SU-DHL-6 (cell line): ENCODE results near the gene CCL20.

Experiments used
- H2AFZ ChIP-seq: fragments of 200-600 bp; sonication (generic); 2 replicates; pipeline ENCODE4 v1.6.1; 2014; ENCODE audit warnings: low read depth, mild to moderate bottlenecking, moderate library complexity, mixed read lengths, antibody characterized with exemption, low read length; ENCODE audit not compliant: severe bottlenecking
- H3F3A ChIP-seq: fragments of 200-600 bp; shearing (Covaris generic); 2 replicates; pipeline ENCODE4 v1.6.0; 2016; ENCODE audit warnings: antibody characterized with exemption, mild to moderate bottlenecking; ENCODE audit not compliant: insufficient read depth
- H3K27ac ChIP-seq: fragments of 200-600 bp; sonication (generic); 2 replicates; pipeline ENCODE4 v1.5.1; 2016; ENCODE audit warnings: low read depth, mild to moderate bottlenecking, low read length, moderate library complexity, mixed read lengths
- H3K27me3 ChIP-seq: fragments of 200-600 bp; sonication (generic), shearing (Covaris generic); 2 replicates; pipeline ENCODE4 v1.6.0; 2014; ENCODE audit warnings: mild to moderate bottlenecking, low read length
- H3K36me3 ChIP-seq: fragments of 200-600 bp; sonication (generic); 2 replicates; pipeline ENCODE4 v1.6.1; 2014; ENCODE audit warnings: mild to moderate bottlenecking, low read length, mixed read lengths
- H3K4me2 ChIP-seq: fragments of 300-600, 200-600 bp; shearing (Covaris generic), sonication (generic); 2 replicates; pipeline ENCODE4 v1.6.0; 2014; ENCODE audit warnings: low read length, low read depth, mild to moderate bottlenecking; ENCODE audit not compliant: poor library complexity, severe bottlenecking
- H3K4me3 ChIP-seq: fragments of 200-600 bp; sonication (generic); 2 replicates; pipeline ENCODE4 v1.5.1; 2014; ENCODE audit warnings: antibody characterized with exemption, low read length, mild to moderate bottlenecking, mixed read lengths; ENCODE audit not compliant: insufficient read depth, poor library complexity, severe bottlenecking
- H3K79me2 ChIP-seq: fragments of 200-600 bp; sonication (generic); 2 replicates; pipeline ENCODE4 v1.6.1; 2014; ENCODE audit warnings: mild to moderate bottlenecking, low read length, moderate library complexity; ENCODE audit not compliant: insufficient read depth
- H3K9ac ChIP-seq: fragments of 200-600 bp; sonication (generic); 2 replicates; pipeline ENCODE4 v1.7.0; 2014; ENCODE audit warnings: mild to moderate bottlenecking, low read length
- H3K9me2 ChIP-seq: fragments of 200-600 bp; sonication (generic); replicated peaks from 2 replicates; pipeline ENCODE4 v1.6.1; 2014; ENCODE audit warnings: low read length; ENCODE audit not compliant: insufficient read depth
- H3K9me3 ChIP-seq: fragments of 200-600 bp; sonication (generic); 2 replicates; pipeline ENCODE4 v1.6.1; 2014; ENCODE audit warnings: low read length, mixed read lengths; ENCODE audit not compliant: insufficient read depth
- H4K20me1 ChIP-seq: fragments of 200-600 bp; sonication (generic); 2 replicates; pipeline ENCODE4 v1.6.1; 2014; ENCODE audit warnings: low read depth, mild to moderate bottlenecking, antibody characterized with exemption, low read length, moderate library complexity, mixed read lengths
- EZH2phosphoT487 ChIP-seq: fragments of 200-600 bp; sonication (generic), shearing (Covaris generic); conservative IDR thresholded peaks from 2 replicates; pipeline ENCODE4 v1.6.1; 2018; ENCODE audit warnings: mild to moderate bottlenecking, antibody characterized with exemption, low read length, moderate library complexity, mixed read lengths
- TF ChIP-seq, protein P1 (sequence below): fragments of 200-600 bp; sonication (generic); IDR thresholded peaks from one replicate; pipeline ENCODE4 v1.5.1; 2017; ENCODE audit warnings: antibody characterized with exemption, mild to moderate bottlenecking, low read length, moderate library complexity; ENCODE audit not compliant: insufficient read depth, poor library complexity, severe bottlenecking

The CCL20 gene

DNA sequence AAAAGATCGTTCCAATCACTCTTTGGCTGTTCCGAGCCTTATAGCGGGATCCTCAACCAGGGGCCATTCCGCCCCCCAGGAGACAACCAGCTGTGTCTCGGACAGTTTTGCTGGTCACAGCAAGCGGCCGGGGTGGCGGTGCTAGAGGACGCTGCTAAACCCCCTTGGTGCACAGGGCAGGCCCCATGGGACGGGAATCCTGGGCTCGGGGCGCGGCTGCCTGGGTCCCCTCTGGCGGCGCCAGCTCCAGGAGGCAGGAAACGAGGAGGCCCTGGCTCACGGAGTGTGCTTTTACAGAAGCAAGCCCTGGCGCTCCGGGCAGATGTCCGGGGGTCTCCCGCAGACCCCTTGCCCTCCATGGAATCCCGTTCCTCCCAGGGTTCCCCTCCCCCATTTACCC is 45.8 kb upstream of the CCL20 start:
- H2AFZ ChIP-seq, result no peak overlapping the region
- no peaks in the 10 kb centered on the region for H3K27me3 ChIP-seq
- no peaks in the 10 kb centered on the region for H3K79me2 ChIP-seq
- H3K27ac ChIP-seq, result no peak overlapping the region
- no peaks in the 10 kb centered on the region for H3K9me2 ChIP-seq
- H3K4me2 ChIP-seq, result no peak overlapping the region
- H4K20me1 ChIP-seq, result no peaks in the 10 kb centered on the region
- no peaks in the 10 kb centered on the region for H3K9me3 ChIP-seq
- no peak overlapping the region for H3K9ac ChIP-seq
- H3K36me3 ChIP-seq, result no peaks in the 10 kb centered on the region
- H3F3A ChIP-seq, result no peaks in the 10 kb centered on the region
- TF ChIP-seq EZH2phosphoT487, result no peak
- TF ChIP-seq, protein P1, sequence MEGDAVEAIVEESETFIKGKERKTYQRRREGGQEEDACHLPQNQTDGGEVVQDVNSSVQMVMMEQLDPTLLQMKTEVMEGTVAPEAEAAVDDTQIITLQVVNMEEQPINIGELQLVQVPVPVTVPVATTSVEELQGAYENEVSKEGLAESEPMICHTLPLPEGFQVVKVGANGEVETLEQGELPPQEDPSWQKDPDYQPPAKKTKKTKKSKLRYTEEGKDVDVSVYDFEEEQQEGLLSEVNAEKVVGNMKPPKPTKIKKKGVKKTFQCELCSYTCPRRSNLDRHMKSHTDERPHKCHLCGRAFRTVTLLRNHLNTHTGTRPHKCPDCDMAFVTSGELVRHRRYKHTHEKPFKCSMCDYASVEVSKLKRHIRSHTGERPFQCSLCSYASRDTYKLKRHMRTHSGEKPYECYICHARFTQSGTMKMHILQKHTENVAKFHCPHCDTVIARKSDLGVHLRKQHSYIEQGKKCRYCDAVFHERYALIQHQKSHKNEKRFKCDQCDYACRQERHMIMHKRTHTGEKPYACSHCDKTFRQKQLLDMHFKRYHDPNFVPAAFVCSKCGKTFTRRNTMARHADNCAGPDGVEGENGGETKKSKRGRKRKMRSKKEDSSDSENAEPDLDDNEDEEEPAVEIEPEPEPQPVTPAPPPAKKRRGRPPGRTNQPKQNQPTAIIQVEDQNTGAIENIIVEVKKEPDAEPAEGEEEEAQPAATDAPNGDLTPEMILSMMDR, result no peak
- no peak overlapping the region for H3K4me3 ChIP-seq

DNA sequence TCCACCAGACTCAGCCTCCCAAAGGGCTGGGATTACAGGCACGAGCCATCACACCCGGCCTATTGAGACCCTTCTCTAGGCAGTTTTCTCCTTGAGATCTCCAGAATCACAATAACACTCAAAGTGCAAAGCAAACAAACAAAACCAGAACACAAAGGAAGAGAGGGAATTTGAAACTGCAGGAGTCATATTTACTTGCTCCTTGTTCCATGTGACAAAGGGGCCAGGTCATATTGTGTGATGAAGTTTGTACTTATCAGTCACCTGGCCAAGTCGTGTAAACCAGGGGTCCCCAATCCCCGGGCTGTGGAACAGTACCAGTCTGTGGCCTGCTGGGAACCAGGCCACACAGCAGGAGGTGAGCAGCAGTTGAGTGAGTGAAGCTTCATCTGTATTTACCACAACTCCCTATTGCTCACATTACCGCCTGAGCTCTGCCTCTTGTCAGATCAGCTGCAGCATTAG is 41.4 kb upstream of the CCL20 start:
- no peak overlapping the region for H2AFZ ChIP-seq
- no peak overlapping the region for H3K4me3 ChIP-seq
- no peak overlapping the region for H3K4me2 ChIP-seq
- no peaks in the 10 kb centered on the region for H3K9me2 ChIP-seq
- no peaks in the 10 kb centered on the region for H3K79me2 ChIP-seq
- no peaks in the 10 kb centered on the region for H3K27me3 ChIP-seq
- no peaks in the 10 kb centered on the region for H3K9me3 ChIP-seq
- TF ChIP-seq, protein P1, result no peak
- no peak for TF ChIP-seq EZH2phosphoT487
- H3F3A ChIP-seq, result no peaks in the 10 kb centered on the region
- H3K9ac ChIP-seq, result no peak overlapping the region
- H4K20me1 ChIP-seq, result no peaks in the 10 kb centered on the region
- H3K36me3 ChIP-seq, result no peaks in the 10 kb centered on the region
- no peak overlapping the region for H3K27ac ChIP-seq

DNA sequence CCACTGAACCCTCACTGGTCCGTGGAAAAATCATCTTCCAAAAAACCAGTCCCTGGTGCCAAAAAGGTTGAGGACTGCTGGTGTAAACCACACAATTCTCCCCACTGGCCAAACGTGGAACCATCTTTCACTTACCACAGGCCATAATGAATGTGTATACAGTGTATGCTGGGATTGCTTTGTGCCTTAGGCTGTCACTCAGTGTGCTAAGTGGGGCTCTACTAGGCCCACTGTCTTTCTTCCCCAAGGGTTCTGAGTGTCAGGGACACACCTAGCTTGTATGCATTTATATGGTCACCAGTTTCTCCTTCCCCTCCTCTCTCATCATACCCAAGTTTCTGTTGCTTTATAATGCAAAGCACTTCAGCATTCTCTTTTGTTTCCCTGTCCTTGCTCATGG is 40.7 kb upstream of the CCL20 start:
- Histone ChIP-seq H3F3A (no peaks in the 10 kb centered on the region), H3K4me3 (no peak overlapping the region), H2AFZ (no peak overlapping the region), H3K9me3 (no peaks in the 10 kb centered on the region), H3K36me3 (no peaks in the 10 kb centered on the region), H3K79me2 (no peaks in the 10 kb centered on the region), H3K9me2 (no peaks in the 10 kb centered on the region), H3K4me2 (no peak overlapping the region), H3K27me3 (no peaks in the 10 kb centered on the region), H3K9ac (no peak overlapping the region), H3K27ac (no peak overlapping the region), H4K20me1 (no peaks in the 10 kb centered on the region)
- TF ChIP-seq, protein P1, result no peak
- TF ChIP-seq EZH2phosphoT487, result no peak

- no peaks in the 10 kb centered on the region for H3K9me2 ChIP-seq
- H3F3A ChIP-seq, result no peaks in the 10 kb centered on the region
- no peak for TF ChIP-seq EZH2phosphoT487
- TF ChIP-seq, protein P1, result no peak
- H3K36me3 ChIP-seq, result no peaks in the 10 kb centered on the region
- H3K79me2 ChIP-seq, result no peaks in the 10 kb centered on the region
- H3K27me3 ChIP-seq, result no peaks in the 10 kb centered on the region
- H4K20me1 ChIP-seq, result no peaks in the 10 kb centered on the region
- no peak overlapping the region for H3K27ac ChIP-seq
- no peak overlapping the region for H3K4me3 ChIP-seq
- no peak overlapping the region for H3K9ac ChIP-seq
- H2AFZ ChIP-seq, result no peak overlapping the region
- H3K4me2 ChIP-seq, result no peak overlapping the region
- no peaks in the 10 kb centered on the region for H3K9me3 ChIP-seq
Measured at GRCh38 chr2:227774011-227774624, 39.5 kb upstream of the CCL20 start.
